ENCODE measurements around the gene MSGN1.

GRCh38 chr2:17853799-17854198 is 37.5 kb downstream of the MSGN1 start:
- TF ChIP-seq EP300 (IDR thresholded peaks at IDR 0.05) = no peak
- TF ChIP-seq POLR2A (IDR thresholded peaks at IDR 0.05) = no peak
